Measurements from ENCODE around the gene KLF4.

GRCh38 chr9:107530679-107531078 is 41.1 kb upstream of the KLF4 start:
- no peak for TF ChIP-seq CTCF (IDR thresholded peaks at IDR 0.05; ENCODE audit: insufficient read depth, low read depth, low read length)
- no peak for TF ChIP-seq EZH2 (IDR thresholded peaks at IDR 0.05; ENCODE audit: insufficient read depth, low read length)

Measured in astrocyte (in vitro differentiated cells and primary cell).